GM12892 (cell line): ENCODE measurements around the gene GNB2. TPM values are rescaled to one million over a fixed set of nuclear protein-coding genes. Genes with fewer than 3 reads are reported as not detected.

Source experiments
- DNase-seq: peaks from one replicate; pipeline ENCODE4 v3.0.0; 2011; ENCODE audit not compliant: insufficient read length
- FAIRE-seq: peaks from 2 replicates; lab custom pipeline; 2011; peaks lifted over from hg19 to GRCh38; lab: Jason Lieb, UNC
- POLR2A ChIP-seq: IDR thresholded peaks from 2 replicates; pipeline ENCODE4 v1.6.1; 2011; ENCODE audit warnings: low read depth, low read length, control low read depth
- POLR2AphosphoS5 ChIP-seq: IDR thresholded peaks from 2 replicates; pipeline ENCODE4 v1.6.1; 2011; ENCODE audit warnings: low read depth, low read length, control low read depth
- TAF1 ChIP-seq: IDR thresholded peaks from 2 replicates; pipeline ENCODE4 v1.6.1; 2011; ENCODE audit warnings: low read depth, mild to moderate bottlenecking, control low read depth, low read length, borderline replicate concordance
- polyA plus RNA-seq: library from polyadenylated mRNA; unstranded; fragments of >200 nt; gene quantifications from one replicate; pipeline ENCODE4 v1.2.1, GENCODE V29; 2012; ENCODE audit warnings: missing spikeins, inconsistent platforms; ENCODE audit not compliant: missing spikeins

The GNB2 gene
- 102 TPM for polyA plus RNA-seq

- DNase-seq = peak; percentile 90
- peak; percentile 99 for FAIRE-seq
- TF ChIP-seq POLR2AphosphoS5 = peak; percentile 54; the same call in 1 of the 2 replicates
- TF ChIP-seq TAF1 = peak; percentile 83; the same call in 1 of the 2 replicates
- TF ChIP-seq POLR2A = peak; percentile 53; the same call in 1 of the 2 replicates
These were observed at the start of gene GNB2 for GRCh38 chr7:100673302-100673941. TSS of gene GNB2 (plus strand) at chr7:100673740. CDS start at chr7:100676266, 2,526 bp downstream.

- TF ChIP-seq POLR2AphosphoS5 = no peak
- TF ChIP-seq TAF1 = no peak
- no peak for TF ChIP-seq POLR2A
- DNase-seq (no peak), FAIRE-seq (no peak)
These were observed 49.4 kb upstream of the GNB2 start for GRCh38 chr7:100623951-100624824.

- FAIRE-seq (no peak), DNase-seq (no peak)
- no peak for TF ChIP-seq POLR2A
- TF ChIP-seq TAF1 = no peak
- TF ChIP-seq POLR2AphosphoS5 = no peak
These were observed 47.5 kb upstream of the GNB2 start for GRCh38 chr7:100626055-100626454.

GRCh38 chr7:100626530-100627237 lies 46.9 kb upstream of the GNB2 start:
- FAIRE-seq (peak; percentile 62), DNase-seq (peak; percentile 97)
- TF ChIP-seq POLR2AphosphoS5 (0 out of 2 replicates have a peak, but pooled peaks have one; percentile 51), POLR2A (peak; percentile 60; the same call in 1 of the 2 replicates), TAF1 (peak; percentile 74; the same call in 1 of the 2 replicates)

- TF ChIP-seq POLR2AphosphoS5 = no peak
- TF ChIP-seq TAF1 = no peak
- TF ChIP-seq POLR2A = no peak
- DNase-seq (no peak), FAIRE-seq (no peak)
These were observed 46.3 kb upstream of the GNB2 start for GRCh38 chr7:100627238-100627549.

GRCh38 chr7:100629117-100629716 lies 44.3 kb upstream of the GNB2 start:
- TF ChIP-seq POLR2A (no peak), TAF1 (no peak), POLR2AphosphoS5 (no peak)
- no peak for FAIRE-seq
- no peak for DNase-seq

GRCh38 chr7:100630066-100630465 lies 43.5 kb upstream of the GNB2 start:
- TF ChIP-seq TAF1 = no peak
- TF ChIP-seq POLR2AphosphoS5 = no peak
- TF ChIP-seq POLR2A = no peak
- no peak for DNase-seq
- no peak for FAIRE-seq

- DNase-seq (no peak), FAIRE-seq (no peak)
- peak; percentile 46; the same call in 1 of the 2 replicates for TF ChIP-seq POLR2AphosphoS5
- TF ChIP-seq TAF1 = 0 out of 2 replicates have a peak, but pooled peaks have one; percentile 12
- peak; percentile 62 for TF ChIP-seq POLR2A
These were observed 40.4 kb upstream of the GNB2 start for GRCh38 chr7:100632951-100633717.

- no peak for FAIRE-seq
- TF ChIP-seq POLR2AphosphoS5 = no peak
- no peak for TF ChIP-seq TAF1
- no peak for TF ChIP-seq POLR2A
These were observed 33.5 kb upstream of the GNB2 start for GRCh38 chr7:100639995-100640516.

GRCh38 chr7:100640517-100641440 lies 32.8 kb upstream of the GNB2 start:
- FAIRE-seq = no peak
- DNase-seq = no peak
- TF ChIP-seq POLR2AphosphoS5 (no peak), TAF1 (no peak), POLR2A (no peak)

More at GRCh38 chr7:100639995-100640516, 33.5 kb upstream of the GNB2 start:
- no peak for DNase-seq
